ENCODE results near the gene RPN2.

Gene RPN2

DNA sequence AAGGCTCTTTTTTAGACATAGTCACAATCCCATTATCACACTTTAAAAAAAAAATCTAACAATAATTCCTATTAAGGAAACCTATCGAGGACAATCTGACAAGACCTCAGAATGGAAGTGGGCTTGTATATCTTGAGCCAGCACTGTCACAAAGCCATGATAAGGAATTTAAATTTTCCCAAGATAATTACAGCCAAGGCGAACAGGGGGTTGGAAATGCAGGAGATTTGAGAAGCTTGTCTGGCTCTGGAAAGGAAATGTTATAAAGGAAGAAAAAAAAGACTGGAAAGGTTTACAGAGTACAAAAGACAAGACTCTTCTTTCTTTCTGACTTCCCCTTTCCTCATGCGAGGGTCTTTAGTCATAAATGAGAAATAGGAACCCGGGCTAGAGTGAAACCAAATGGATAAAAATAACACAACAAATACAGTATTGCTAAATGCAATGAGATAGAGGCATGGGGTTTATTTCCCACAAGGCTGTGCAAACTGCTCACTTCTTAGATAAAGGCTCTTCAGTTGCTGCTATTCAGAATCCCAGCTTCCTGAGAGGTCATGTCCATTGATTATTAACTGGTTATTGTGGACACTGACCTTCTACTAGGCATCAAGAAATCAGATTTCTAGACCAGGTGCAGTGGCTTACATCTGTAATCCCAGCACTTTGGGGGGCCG, 95.9 kb downstream of the RPN2 start:
- no peaks in the 10 kb centered on the region for H3K9me3 ChIP-seq (ENCODE audit: control insufficient read depth in 2 of 2, low read length in 2 of 2)
- H3K36me3 ChIP-seq (ENCODE audit: control insufficient read depth in 2 of 2, insufficient read depth in 2 of 2, low read length in 2 of 2), result no peaks in the 10 kb centered on the region
- peak overlapping the region in 1 of 2 donors; percentile 24 for H3K9ac ChIP-seq (ENCODE audit: low read depth in 1 of 2, low read length in 2 of 2)
- H3K27me3 ChIP-seq (ENCODE audit: control insufficient read depth in 2 of 2, insufficient read depth in 2 of 2, low read length in 2 of 2), result no peaks in the 10 kb centered on the region
- peaks cover 7 to 8% of the 10 kb centered on the region in 2 donors for H3K4me1 ChIP-seq (ENCODE audit: control insufficient read depth in 2 of 2, insufficient read depth in 2 of 2, low read length in 2 of 2)
- no peak overlapping the region for H3K4me3 ChIP-seq (ENCODE audit: low read length in 2 of 2)
- peak overlapping the region in 1 of 2 donors; percentile 5 for H3K27ac ChIP-seq (ENCODE audit: low read depth in 2 of 2, low read length in 2 of 2)

DNA sequence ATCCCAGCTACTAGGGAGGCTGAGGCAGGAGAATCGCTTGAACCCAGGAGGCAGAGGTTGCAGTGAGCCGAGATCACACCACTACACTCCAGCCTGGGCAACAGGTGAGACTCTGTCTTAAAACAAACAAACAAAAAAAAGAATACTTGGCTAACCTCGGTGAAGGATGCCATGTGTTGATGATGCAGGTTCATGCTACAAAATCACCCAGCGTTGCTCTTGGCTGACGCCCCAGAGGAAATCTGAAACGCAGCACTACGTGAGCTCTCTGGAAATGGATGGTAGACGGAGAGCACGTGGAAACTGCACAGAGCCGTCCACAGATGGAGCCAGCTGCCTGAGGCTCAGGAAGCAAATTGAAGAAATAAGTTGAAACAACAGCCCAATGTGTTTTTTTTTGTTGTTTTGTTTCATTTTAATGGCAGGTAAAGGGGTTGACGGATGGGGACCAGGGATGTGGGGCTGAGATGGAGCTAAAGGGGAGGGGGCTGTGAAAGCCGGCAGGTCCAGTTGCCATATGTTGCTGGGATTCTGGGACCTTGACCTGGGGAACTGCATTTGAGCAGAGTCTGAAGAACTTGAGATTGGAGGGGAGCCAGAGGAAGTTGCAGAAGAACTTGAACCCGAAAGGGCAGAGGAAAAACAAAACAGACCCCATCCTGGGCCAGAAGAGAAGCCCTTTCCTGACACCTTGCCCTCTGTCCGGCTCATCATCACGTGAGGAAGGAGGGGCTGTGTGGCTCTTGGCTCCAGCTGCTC, 97.5 kb downstream of the RPN2 start:
- H3K36me3 ChIP-seq (ENCODE audit: control insufficient read depth in 2 of 2, insufficient read depth in 2 of 2, low read length in 2 of 2), result no peaks in the 10 kb centered on the region
- no peaks in the 10 kb centered on the region for H3K27me3 ChIP-seq (ENCODE audit: control insufficient read depth in 2 of 2, insufficient read depth in 2 of 2, low read length in 2 of 2)
- H3K27ac ChIP-seq (ENCODE audit: low read depth in 2 of 2, low read length in 2 of 2), result peak overlapping the region; percentile 13 to 49
- peak overlapping the region in 1 of 2 donors; percentile 5 for H3K9ac ChIP-seq (ENCODE audit: low read depth in 1 of 2, low read length in 2 of 2)
- H3K9me3 ChIP-seq (ENCODE audit: control insufficient read depth in 2 of 2, low read length in 2 of 2), result no peaks in the 10 kb centered on the region
- H3K4me1 ChIP-seq (ENCODE audit: control insufficient read depth in 2 of 2, insufficient read depth in 2 of 2, low read length in 2 of 2), result peaks cover 6 to 7% of the 10 kb centered on the region in 2 donors
- peak overlapping the region in 1 of 2 donors; percentile 1 for H3K4me3 ChIP-seq (ENCODE audit: low read length in 2 of 2)

DNA sequence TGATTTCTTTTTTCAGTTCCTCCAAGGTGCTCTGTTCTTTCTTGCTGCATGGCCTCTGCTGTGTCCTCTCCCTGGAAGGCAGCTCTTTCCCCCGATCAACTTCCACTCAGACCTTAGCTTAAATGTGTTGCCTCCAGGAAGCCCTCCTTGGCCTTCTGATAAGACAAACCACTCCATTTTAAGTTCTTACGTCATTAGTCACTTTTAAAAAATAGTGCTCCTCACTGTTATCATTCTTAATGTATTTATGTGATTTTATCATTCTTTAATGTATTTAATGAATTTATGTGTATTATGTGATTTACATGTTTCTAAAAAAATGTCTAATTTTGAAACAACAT, 98.1 kb downstream of the RPN2 start:
- Histone ChIP-seq H3K27me3 (ENCODE audit: control insufficient read depth in 2 of 2, insufficient read depth in 2 of 2, low read length in 2 of 2) (no peaks in the 10 kb centered on the region), H3K4me3 (ENCODE audit: low read length in 2 of 2) (peak overlapping the region in 1 of 2 donors; percentile 1), H3K4me1 (ENCODE audit: control insufficient read depth in 2 of 2, insufficient read depth in 2 of 2, low read length in 2 of 2) (peaks cover 6 to 7% of the 10 kb centered on the region in 2 donors), H3K9me3 (ENCODE audit: control insufficient read depth in 2 of 2, low read length in 2 of 2) (no peaks in the 10 kb centered on the region), H3K27ac (ENCODE audit: low read depth in 2 of 2, low read length in 2 of 2) (peak overlapping the region in 1 of 2 donors; percentile 49), H3K9ac (ENCODE audit: low read depth in 1 of 2, low read length in 2 of 2) (peak overlapping the region in 1 of 2 donors; percentile 5), H3K36me3 (ENCODE audit: control insufficient read depth in 2 of 2, insufficient read depth in 2 of 2, low read length in 2 of 2) (no peaks in the 10 kb centered on the region)

GRCh38 chr20:37278966-37279590, 99.9 kb downstream of the RPN2 start:
- H3K27ac ChIP-seq (ENCODE audit: low read depth in 2 of 2, low read length in 2 of 2), result no peak overlapping the region
- no peaks in the 10 kb centered on the region for H3K36me3 ChIP-seq (ENCODE audit: control insufficient read depth in 2 of 2, insufficient read depth in 2 of 2, low read length in 2 of 2)
- H3K27me3 ChIP-seq (ENCODE audit: control insufficient read depth in 2 of 2, insufficient read depth in 2 of 2, low read length in 2 of 2), result no peaks in the 10 kb centered on the region
- no peaks in the 10 kb centered on the region for H3K9me3 ChIP-seq (ENCODE audit: control insufficient read depth in 2 of 2, low read length in 2 of 2)
- H3K4me1 ChIP-seq (ENCODE audit: control insufficient read depth in 2 of 2, insufficient read depth in 2 of 2, low read length in 2 of 2), result peaks cover 7 to 11% of the 10 kb centered on the region in 2 donors
- no peak overlapping the region for H3K4me3 ChIP-seq (ENCODE audit: low read length in 2 of 2)
- H3K9ac ChIP-seq (ENCODE audit: low read depth in 1 of 2, low read length in 2 of 2), result no peak overlapping the region

DNA sequence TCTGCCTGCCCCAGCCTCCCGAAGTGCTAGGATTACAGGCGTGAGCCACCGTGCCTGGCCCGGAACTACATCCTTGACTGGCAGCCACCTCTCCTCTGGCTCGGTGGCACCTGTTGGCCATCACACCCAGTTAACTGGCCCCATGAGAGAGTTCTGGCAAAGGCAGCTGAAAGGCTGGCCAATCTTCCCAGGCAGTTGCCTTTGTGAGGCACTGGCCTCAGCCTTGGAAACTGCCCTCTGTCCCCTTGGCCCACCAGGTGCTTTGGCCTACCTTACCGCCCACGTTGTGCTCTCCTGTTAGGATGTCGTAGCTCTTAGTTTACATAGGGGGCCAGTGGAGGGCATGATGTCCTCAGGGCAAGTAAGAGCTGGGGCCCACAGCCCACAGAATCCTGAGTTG, 100.7 kb downstream of the RPN2 start:
- no peak overlapping the region for H3K9ac ChIP-seq (ENCODE audit: low read depth in 1 of 2, low read length in 2 of 2)

DNA sequence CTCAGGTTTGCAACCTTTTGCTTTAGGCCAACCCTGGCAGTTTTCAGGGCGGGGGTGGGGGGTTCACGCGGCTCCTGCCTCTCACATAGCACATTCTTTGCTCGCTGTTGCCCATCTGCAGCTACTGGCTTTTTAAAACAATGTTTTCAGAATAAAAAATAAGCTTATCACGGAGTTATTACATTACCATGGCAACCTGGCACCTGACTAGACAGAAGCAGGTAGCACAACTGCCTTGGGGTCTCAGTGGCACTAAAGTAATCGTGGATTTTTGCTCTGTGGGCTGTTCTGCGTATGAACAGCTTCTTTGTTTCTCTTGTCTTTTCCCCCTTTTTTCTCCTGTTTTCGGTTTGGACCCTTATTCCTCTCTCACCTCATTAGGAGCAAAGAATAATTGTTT, 101.3 kb downstream of the RPN2 start:
- no peak overlapping the region for H3K9ac ChIP-seq (ENCODE audit: low read depth in 1 of 2, low read length in 2 of 2)
- peaks cover 7 to 12% of the 10 kb centered on the region in 2 donors for H3K4me1 ChIP-seq (ENCODE audit: control insufficient read depth in 2 of 2, insufficient read depth in 2 of 2, low read length in 2 of 2)
- no peaks in the 10 kb centered on the region for H3K36me3 ChIP-seq (ENCODE audit: control insufficient read depth in 2 of 2, insufficient read depth in 2 of 2, low read length in 2 of 2)
- no peak overlapping the region for H3K4me3 ChIP-seq (ENCODE audit: low read length in 2 of 2)
- H3K27me3 ChIP-seq (ENCODE audit: control insufficient read depth in 2 of 2, insufficient read depth in 2 of 2, low read length in 2 of 2), result no peaks in the 10 kb centered on the region
- no peaks in the 10 kb centered on the region for H3K9me3 ChIP-seq (ENCODE audit: control insufficient read depth in 2 of 2, low read length in 2 of 2)
- no peak overlapping the region for H3K27ac ChIP-seq (ENCODE audit: low read depth in 2 of 2, low read length in 2 of 2)

More for the DNA sequence above, 100.7 kb downstream of the RPN2 start:
- H3K36me3 ChIP-seq (ENCODE audit: control insufficient read depth in 2 of 2, insufficient read depth in 2 of 2, low read length in 2 of 2), result no peaks in the 10 kb centered on the region
- H3K4me1 ChIP-seq (ENCODE audit: control insufficient read depth in 2 of 2, insufficient read depth in 2 of 2, low read length in 2 of 2), result peaks cover 7 to 12% of the 10 kb centered on the region in 2 donors
- no peak overlapping the region for H3K27ac ChIP-seq (ENCODE audit: low read depth in 2 of 2, low read length in 2 of 2)
- H3K4me3 ChIP-seq (ENCODE audit: low read length in 2 of 2), result no peak overlapping the region
- H3K27me3 ChIP-seq (ENCODE audit: control insufficient read depth in 2 of 2, insufficient read depth in 2 of 2, low read length in 2 of 2), result no peaks in the 10 kb centered on the region
- no peaks in the 10 kb centered on the region for H3K9me3 ChIP-seq (ENCODE audit: control insufficient read depth in 2 of 2, low read length in 2 of 2)

DNA sequence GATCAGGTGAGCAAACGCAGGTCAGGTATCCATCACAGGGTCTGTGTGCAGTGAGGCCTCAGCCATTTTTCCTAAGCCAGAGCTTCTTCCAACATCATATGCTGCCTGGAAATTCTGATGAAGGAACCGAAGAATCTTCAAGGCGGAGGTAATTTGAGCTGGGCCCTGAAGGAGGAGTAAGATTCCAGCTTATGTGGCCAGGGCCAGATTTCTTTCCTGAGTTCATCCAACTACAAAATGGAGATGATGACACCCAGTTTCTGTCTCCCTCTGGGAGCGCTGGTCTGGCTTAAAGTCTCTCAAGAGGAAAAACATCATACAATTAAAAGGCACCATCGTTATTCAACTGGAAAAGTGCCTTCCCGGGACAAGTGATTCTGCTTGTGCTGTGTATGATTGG, 103.4 kb downstream of the RPN2 start:
- H3K9me3 ChIP-seq (ENCODE audit: control insufficient read depth in 2 of 2, low read length in 2 of 2), result no peaks in the 10 kb centered on the region
- no peak overlapping the region for H3K9ac ChIP-seq (ENCODE audit: low read depth in 1 of 2, low read length in 2 of 2)
- H3K36me3 ChIP-seq (ENCODE audit: control insufficient read depth in 2 of 2, insufficient read depth in 2 of 2, low read length in 2 of 2), result no peaks in the 10 kb centered on the region
- H3K27ac ChIP-seq (ENCODE audit: low read depth in 2 of 2, low read length in 2 of 2), result no peak overlapping the region
- H3K4me1 ChIP-seq (ENCODE audit: control insufficient read depth in 2 of 2, insufficient read depth in 2 of 2, low read length in 2 of 2), result peaks cover 0 to 6% of the 10 kb centered on the region in 2 donors
- H3K27me3 ChIP-seq (ENCODE audit: control insufficient read depth in 2 of 2, insufficient read depth in 2 of 2, low read length in 2 of 2), result no peaks in the 10 kb centered on the region
- no peak overlapping the region for H3K4me3 ChIP-seq (ENCODE audit: low read length in 2 of 2)

- Histone ChIP-seq H3K4me1 (ENCODE audit: control insufficient read depth in 2 of 2, insufficient read depth in 2 of 2, low read length in 2 of 2) (peaks cover 0 to 6% of the 10 kb centered on the region in 2 donors), H3K4me3 (ENCODE audit: low read length in 2 of 2) (no peak overlapping the region), H3K27me3 (ENCODE audit: control insufficient read depth in 2 of 2, insufficient read depth in 2 of 2, low read length in 2 of 2) (no peaks in the 10 kb centered on the region), H3K9me3 (ENCODE audit: control insufficient read depth in 2 of 2, low read length in 2 of 2) (no peaks in the 10 kb centered on the region), H3K9ac (ENCODE audit: low read depth in 1 of 2, low read length in 2 of 2) (no peak overlapping the region), H3K27ac (ENCODE audit: low read depth in 2 of 2, low read length in 2 of 2) (no peak overlapping the region), H3K36me3 (ENCODE audit: control insufficient read depth in 2 of 2, insufficient read depth in 2 of 2, low read length in 2 of 2) (no peaks in the 10 kb centered on the region)
Observed at GRCh38 chr20:37283530-37284195, 104.5 kb downstream of the RPN2 start.

DNA sequence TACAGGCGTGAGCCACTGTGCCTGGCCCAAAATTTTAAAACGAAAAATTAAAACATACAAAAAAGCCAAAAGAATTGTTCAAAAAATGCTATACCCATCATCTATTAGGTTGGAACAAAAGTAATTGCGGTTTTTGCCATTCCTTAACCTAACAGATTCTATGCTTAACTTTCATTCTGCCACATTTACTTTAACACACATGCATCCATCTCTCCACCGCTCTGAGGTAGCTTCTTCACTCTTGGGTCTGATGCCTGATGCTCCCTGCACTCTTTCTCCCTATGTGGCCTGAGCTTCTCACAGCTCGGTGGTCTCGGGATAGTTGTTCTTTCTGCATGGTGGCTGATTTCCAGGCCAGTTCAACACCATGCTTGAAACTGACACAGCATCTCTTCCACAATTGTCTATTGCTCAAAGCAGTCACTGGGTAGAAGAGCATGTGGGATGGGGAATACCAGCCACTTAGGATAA, 105.6 kb downstream of the RPN2 start:
- H3K4me3 ChIP-seq (ENCODE audit: low read length in 2 of 2), result no peak overlapping the region
- H3K4me1 ChIP-seq (ENCODE audit: control insufficient read depth in 2 of 2, insufficient read depth in 2 of 2, low read length in 2 of 2), result peaks cover 0 to 6% of the 10 kb centered on the region in 2 donors
- no peaks in the 10 kb centered on the region for H3K27me3 ChIP-seq (ENCODE audit: control insufficient read depth in 2 of 2, insufficient read depth in 2 of 2, low read length in 2 of 2)
- no peak overlapping the region for H3K27ac ChIP-seq (ENCODE audit: low read depth in 2 of 2, low read length in 2 of 2)
- H3K36me3 ChIP-seq (ENCODE audit: control insufficient read depth in 2 of 2, insufficient read depth in 2 of 2, low read length in 2 of 2), result no peaks in the 10 kb centered on the region
- H3K9me3 ChIP-seq (ENCODE audit: control insufficient read depth in 2 of 2, low read length in 2 of 2), result no peaks in the 10 kb centered on the region
- no peak overlapping the region for H3K9ac ChIP-seq (ENCODE audit: low read depth in 1 of 2, low read length in 2 of 2)

Data from mucosa of rectum (tissue), 2 donors.